ENCODE results near the gene NDUFA6. TPM values are rescaled to one million over a fixed set of nuclear protein-coding genes. Genes with fewer than 3 reads are reported as not detected.
"Not testable (repeated sequence)": the region's sequence is repeated elsewhere in the genome, so short reads cannot be mapped to it uniquely, and the experiment has no call there.

Gene NDUFA6
- total and polyA plus RNA-seq, 4 donors, result 37.9 to 118 (median 70.1) TPM

DNA sequence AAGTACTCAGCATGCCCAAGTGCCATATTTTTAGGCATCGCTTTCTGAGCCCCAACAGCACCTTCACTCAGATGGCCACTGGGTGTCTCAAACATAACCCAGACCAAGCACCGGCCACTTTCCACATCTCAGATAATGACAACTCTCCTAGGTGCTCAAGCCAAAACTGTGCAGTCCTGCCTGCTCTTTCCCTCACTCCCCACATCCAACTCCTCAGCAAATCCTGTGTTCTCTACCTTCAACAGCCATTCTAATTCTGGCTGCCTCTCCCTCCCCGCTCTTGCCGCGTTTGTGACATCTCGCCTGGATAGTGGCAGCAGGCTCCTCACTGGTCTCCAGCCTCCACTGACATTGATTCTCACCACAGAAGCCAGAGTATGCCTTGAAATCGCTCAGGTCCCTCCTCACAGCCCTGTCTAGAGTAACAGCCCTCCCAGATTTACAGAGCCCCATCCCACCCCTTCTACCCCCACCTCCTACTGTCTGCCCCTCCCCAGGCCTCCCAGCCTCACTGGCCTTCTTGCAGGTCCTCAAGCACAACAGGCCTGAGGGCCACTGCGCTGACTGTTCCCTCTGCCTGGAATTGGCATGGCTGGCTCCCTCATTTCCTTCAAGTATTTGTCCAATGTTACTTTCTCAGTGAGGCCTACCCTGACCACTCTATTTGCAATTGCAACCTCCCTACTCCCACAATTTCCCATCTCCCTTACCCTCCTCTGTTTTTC lies 17.8 kb downstream of the NDUFA6 start:
- Histone ChIP-seq H3K27ac (ENCODE audit: low read depth in 1 of 2, low read length in 1 of 2) (no peak overlapping the region), H3K27me3 (ENCODE audit: control insufficient read depth in 3 of 3, insufficient read depth in 3 of 3, low read length in 2 of 3) (no peaks in the 10 kb centered on the region), H3K9me3 (ENCODE audit: control insufficient read depth in 4 of 4, insufficient read depth in 3 of 4, low read length in 3 of 4) (no peaks in the 10 kb centered on the region), H3K4me3 (no peak overlapping the region), H3K9ac (ENCODE audit: insufficient read depth in 1 of 2, low read length in 2 of 2) (no peak overlapping the region), H3K4me1 (ENCODE audit: control insufficient read depth in 5 of 5, insufficient read depth in 5 of 5, low read length in 5 of 5) (peaks cover 0 to 41% (median 14%) of the 10 kb centered on the region in 5 donors), H3K36me3 (ENCODE audit: control insufficient read depth in 4 of 4, insufficient read depth in 4 of 4, low read length in 4 of 4) (peaks cover 0 to 12% (median 8%) of the 10 kb centered on the region in 4 donors)
- TF ChIP-seq, protein P1, sequence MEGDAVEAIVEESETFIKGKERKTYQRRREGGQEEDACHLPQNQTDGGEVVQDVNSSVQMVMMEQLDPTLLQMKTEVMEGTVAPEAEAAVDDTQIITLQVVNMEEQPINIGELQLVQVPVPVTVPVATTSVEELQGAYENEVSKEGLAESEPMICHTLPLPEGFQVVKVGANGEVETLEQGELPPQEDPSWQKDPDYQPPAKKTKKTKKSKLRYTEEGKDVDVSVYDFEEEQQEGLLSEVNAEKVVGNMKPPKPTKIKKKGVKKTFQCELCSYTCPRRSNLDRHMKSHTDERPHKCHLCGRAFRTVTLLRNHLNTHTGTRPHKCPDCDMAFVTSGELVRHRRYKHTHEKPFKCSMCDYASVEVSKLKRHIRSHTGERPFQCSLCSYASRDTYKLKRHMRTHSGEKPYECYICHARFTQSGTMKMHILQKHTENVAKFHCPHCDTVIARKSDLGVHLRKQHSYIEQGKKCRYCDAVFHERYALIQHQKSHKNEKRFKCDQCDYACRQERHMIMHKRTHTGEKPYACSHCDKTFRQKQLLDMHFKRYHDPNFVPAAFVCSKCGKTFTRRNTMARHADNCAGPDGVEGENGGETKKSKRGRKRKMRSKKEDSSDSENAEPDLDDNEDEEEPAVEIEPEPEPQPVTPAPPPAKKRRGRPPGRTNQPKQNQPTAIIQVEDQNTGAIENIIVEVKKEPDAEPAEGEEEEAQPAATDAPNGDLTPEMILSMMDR (IDR thresholded peaks at IDR 0.05; ENCODE audit: control extremely low read depth, extremely low read depth), result no peak
- 83 to 97% methylated on average over 8 of the region's 8 CpGs for WGBS, 2 donors
- DNase-seq, result peak in 1 of 3 donors; percentile 8
- ATAC-seq (ENCODE audit: insufficient read depth, low FRiP score), result no peak

DNA sequence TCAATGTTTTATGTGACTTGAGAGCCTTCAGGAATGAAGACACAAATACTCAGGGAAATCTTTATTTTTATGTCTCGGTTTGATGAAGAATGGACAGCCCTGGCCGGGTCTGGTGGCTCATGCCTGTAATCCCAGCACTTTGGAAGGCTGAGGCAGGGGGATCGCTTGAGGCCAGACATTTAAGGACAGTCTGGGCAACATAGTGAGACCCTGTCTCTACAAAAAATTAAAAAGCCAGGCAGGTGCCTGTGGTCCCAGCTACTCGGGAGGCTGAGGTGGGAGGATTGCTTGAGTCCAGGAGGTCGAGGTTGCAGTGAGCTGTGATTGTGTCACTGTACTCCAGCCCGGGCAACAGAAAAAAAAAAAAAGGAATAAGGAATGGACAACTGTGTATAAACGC lies 19.1 kb downstream of the NDUFA6 start:
- peak overlapping the region in 1 of 2 donors; percentile 89 for H3K9ac ChIP-seq (ENCODE audit: insufficient read depth in 1 of 2, low read length in 2 of 2)
- not testable (repeated sequence) for H3K4me3 ChIP-seq; DNase-seq; H3K9me3 ChIP-seq (ENCODE audit: control insufficient read depth in 4 of 4, insufficient read depth in 3 of 4, low read length in 3 of 4); ATAC-seq (ENCODE audit: insufficient read depth, low FRiP score); H3K27me3 ChIP-seq (ENCODE audit: control insufficient read depth in 3 of 3, insufficient read depth in 3 of 3, low read length in 2 of 3)
- H3K27ac ChIP-seq (ENCODE audit: low read depth in 1 of 2, low read length in 1 of 2), result peak overlapping the region in 1 of 2 donors; percentile 79
- peaks cover 2 to 16% (median 6%) of the 10 kb centered on the region in 4 donors for H3K36me3 ChIP-seq (ENCODE audit: control insufficient read depth in 4 of 4, insufficient read depth in 4 of 4, low read length in 4 of 4)
- 74 to 80% methylated on average over 7 of the region's 7 CpGs for WGBS, 2 donors
- H3K4me1 ChIP-seq (ENCODE audit: control insufficient read depth in 5 of 5, insufficient read depth in 5 of 5, low read length in 5 of 5), result peaks cover 0 to 41% (median 14%) of the 10 kb centered on the region in 5 donors

DNA sequence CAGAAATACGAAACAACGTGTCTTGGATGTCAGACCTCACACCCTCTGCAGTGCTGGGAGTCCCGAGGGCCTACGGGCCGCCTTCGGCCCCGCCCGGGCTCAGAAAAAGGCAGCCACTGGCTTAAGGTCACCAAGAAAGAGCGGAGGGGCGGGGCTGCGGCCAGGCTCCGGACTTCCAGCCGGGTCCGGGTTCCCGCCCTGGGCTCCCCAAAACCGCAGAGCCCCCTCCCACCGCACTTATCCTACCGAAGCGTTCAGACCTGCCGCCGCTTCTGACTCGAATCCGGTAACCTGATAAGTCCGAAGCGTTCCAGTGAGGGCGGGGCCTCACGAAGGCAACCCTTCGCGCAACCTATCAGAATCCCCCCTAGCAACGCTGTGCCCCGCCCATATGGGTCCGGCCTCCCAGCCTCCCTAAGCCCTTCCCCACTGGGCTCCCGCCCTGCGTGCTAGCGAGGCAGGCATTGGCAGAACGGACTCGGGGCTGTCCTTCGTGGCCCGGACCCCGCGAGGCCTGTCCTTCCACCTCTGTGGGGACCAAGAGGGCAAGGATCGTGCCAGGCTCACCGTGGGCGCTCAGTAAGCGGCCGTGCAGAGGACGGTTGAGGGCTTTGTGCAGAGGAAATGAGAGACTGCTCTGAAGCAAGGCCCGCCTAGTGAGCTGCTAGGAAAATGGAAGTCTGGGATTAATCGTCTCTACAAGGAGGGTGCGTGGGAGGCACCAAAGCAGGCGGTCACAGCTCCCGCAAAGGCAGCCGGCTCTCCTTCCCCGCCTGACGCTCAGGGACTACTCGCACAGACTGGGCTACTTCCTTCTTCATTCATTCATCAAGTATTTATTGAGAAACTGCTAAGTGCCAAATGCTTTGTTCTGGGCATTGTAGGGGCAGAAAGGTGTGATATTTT lies 19.8 kb downstream of the NDUFA6 start, which contains the start of gene NAGA:
NAGA (minus strand) TSS at position 296 of the 906 bp plus-strand sequence. CDS start 515 bp downstream, outside the sequence.
- Histone ChIP-seq H3K9ac (ENCODE audit: insufficient read depth in 1 of 2, low read length in 2 of 2) (peak within 1 kb of the TSS; percentile 65 to 89), H3K4me3 (peak within 1 kb of the TSS; percentile 59), H3K36me3 (ENCODE audit: control insufficient read depth in 4 of 4, insufficient read depth in 4 of 4, low read length in 4 of 4) (peaks cover 3 to 22% (median 6%) of the 10 kb centered on the region in 4 donors), H3K9me3 (ENCODE audit: control insufficient read depth in 4 of 4, insufficient read depth in 3 of 4, low read length in 3 of 4) (no peaks in the 10 kb centered on the region), H3K4me1 (ENCODE audit: control insufficient read depth in 5 of 5, insufficient read depth in 5 of 5, low read length in 5 of 5) (peaks cover 0 to 41% (median 14%) of the 10 kb centered on the region in 5 donors), H3K27ac (ENCODE audit: low read depth in 1 of 2, low read length in 1 of 2) (peak within 1 kb of the TSS; percentile 79 to 99), H3K27me3 (ENCODE audit: control insufficient read depth in 3 of 3, insufficient read depth in 3 of 3, low read length in 2 of 3) (no peaks in the 10 kb centered on the region)
- TF ChIP-seq, protein P1 (IDR thresholded peaks at IDR 0.05; ENCODE audit: control extremely low read depth, extremely low read depth), result no peak
- ATAC-seq (ENCODE audit: insufficient read depth, low FRiP score), result peak; percentile 94
- peak; percentile 95 to 98 (median 97) for DNase-seq
- WGBS, 2 donors, result 0 to 1% methylated on average over 56 of the region's 56 CpGs
